SKM-1 treated with dmso at 0.1 percent for 144 hours (cell line): Measurements from ENCODE around the gene BAX.

ENCODE experiments used
- DNase-seq: peaks from one replicate; lab custom pipeline; 2025; ENCODE audit not compliant: unreplicated experiment; lab: John Stamatoyannopoulos, UW

BAX gene

GRCh38 chr19:49011194-49011593, 56.5 kb downstream of the BAX start:
- no peak for DNase-seq
